B cell (primary cell): ENCODE results near the gene CRK. TPM values are rescaled to one million over a fixed set of nuclear protein-coding genes. Genes with fewer than 3 reads are reported as not detected.

Experiments used
- ATAC-seq: fragments of 200-7000 bp; cut with Tn5 transposase; one replicate; pipeline ENCODE4 v1.10.0; 2021; ENCODE audit warnings: low read depth, mild to moderate bottlenecking, moderate number of reproducible peaks, moderate library complexity
- CTCF ChIA-PET: fragments of 350-600 bp; sonication (Branson Sonifier 250); formaldehyde crosslinking; loops from one replicate; lab custom pipeline; 2021; ENCODE audit warnings: antibody characterized with exemption, inconsistent platforms; lab: Charles Lee
- POLR2A ChIA-PET: fragments of 350-600 bp; sonication (Branson Sonifier 250); formaldehyde crosslinking; loops from one replicate; lab custom pipeline; 2021; ENCODE audit warnings: antibody characterized with exemption; lab: Charles Lee
- DNase-seq: peaks from one replicate; pipeline ENCODE4 v3.0.0; 2013
- H2AFZ ChIP-seq: 2 replicates; pipeline ENCODE4 v1.6.1; 2012; ENCODE audit warnings: mild to moderate bottlenecking, low read depth, low read length; ENCODE audit not compliant: insufficient read depth, poor library complexity, severe bottlenecking
- H3K27ac ChIP-seq, 2 donors: 1 replicate in 1 of 2; 2 replicates in 1 of 2; pipeline ENCODE4 v1.5.1; 2012 to 2013; ENCODE audit warnings: low read length in 2 of 2, mild to moderate bottlenecking in 2 of 2, moderate library complexity in 1 of 2
- H3K27me3 ChIP-seq, 4 experiments: fragments of 200-600 bp in 1 of 4; sonication (generic) in 1 of 4; replicated peaks in 1 of 4; 1 replicate in 2 of 4; 2 replicates in 2 of 4; pipeline versions ENCODE4 v1.6.1 to v1.7.0; 2013 to 2016; ENCODE audit warnings: low read length in 3 of 4, mild to moderate bottlenecking in 2 of 4, mixed read lengths in 1 of 4, moderate library complexity in 1 of 4; ENCODE audit not compliant: insufficient read depth in 4 of 4, control insufficient read depth in 3 of 4; ENCODE audit errors: control extremely low read depth in 1 of 4
- H3K36me3 ChIP-seq, 2 experiments: replicated peaks in 1 of 2; 1 replicate in 1 of 2; 2 replicates in 1 of 2; pipeline versions ENCODE4 v1.6.1 to v1.7.1; 2013; ENCODE audit warnings: low read length in 1 of 2; ENCODE audit not compliant: insufficient read depth in 2 of 2, control insufficient read depth in 1 of 2; ENCODE audit errors: control extremely low read depth in 1 of 2, extremely low read depth in 1 of 2
- H3K4me1 ChIP-seq, 2 donors: fragments of 200-600 bp in 1 of 2; sonication (generic) in 1 of 2; 1 replicate in 1 of 2; 2 replicates in 1 of 2; pipeline versions ENCODE4 v1.5.1 to v1.6.1; 2013 to 2017; ENCODE audit warnings: low read length in 2 of 2; ENCODE audit not compliant: control insufficient read depth in 2 of 2, insufficient read depth in 2 of 2
- H3K4me2 ChIP-seq: replicated peaks from 2 replicates; pipeline ENCODE3; 2012; ENCODE audit warnings: mild to moderate bottlenecking, low read depth, low read length; ENCODE audit not compliant: poor library complexity, severe bottlenecking
- H3K4me3 ChIP-seq, 5 experiments: fragments of 200-600 bp in 1 of 5; sonication (generic) in 1 of 5; 1 replicate in 3 of 5; 2 replicates in 2 of 5; pipeline versions ENCODE4 v1.5.1 to v1.7.0; 2011 to 2016; ENCODE audit warnings: low read length in 4 of 5, mild to moderate bottlenecking in 4 of 5, low read depth in 2 of 5, control low read depth in 1 of 5, moderate library complexity in 1 of 5; ENCODE audit not compliant: insufficient read depth in 1 of 5; ENCODE audit errors: control extremely low read depth in 1 of 5, extremely low read depth in 1 of 5
- H3K79me2 ChIP-seq: fragments of 200-600 bp; sonication (generic); one replicate; pipeline ENCODE4 v1.6.0; 2016; ENCODE audit warnings: low read length; ENCODE audit not compliant: control insufficient read depth, insufficient read depth
- H3K9ac ChIP-seq: fragments of 200-600 bp; sonication (generic); 2 replicates; pipeline ENCODE4 v1.6.1; 2017; ENCODE audit warnings: mild to moderate bottlenecking, low read length, moderate library complexity
- H3K9me3 ChIP-seq, 3 donors: one replicate each; pipeline versions ENCODE4 v1.6.1 to v1.7.1; 2013; ENCODE audit warnings: low read length in 2 of 3; ENCODE audit not compliant: control insufficient read depth in 2 of 3, insufficient read depth in 1 of 3; ENCODE audit errors: control extremely low read depth in 1 of 3
- H4K20me1 ChIP-seq: 2 replicates; pipeline ENCODE4 v1.6.0; 2012; ENCODE audit warnings: mild to moderate bottlenecking, low read length; ENCODE audit not compliant: insufficient read depth, control insufficient read depth, poor library complexity, severe bottlenecking
- H3K27ac Mint-ChIP-seq: one replicate; pipeline ENCODE4 v1.8.0; 2021; ENCODE audit warnings: mixed read lengths
- H3K27me3 Mint-ChIP-seq: one replicate; pipeline ENCODE4 v1.8.0; 2021; ENCODE audit warnings: mixed read lengths
- H3K4me1 Mint-ChIP-seq: one replicate; pipeline ENCODE4 v1.8.0; 2021; ENCODE audit warnings: mixed read lengths
- H3K4me3 Mint-ChIP-seq: one replicate; pipeline ENCODE4 v1.8.0; 2021; ENCODE audit warnings: mixed read lengths
- H3K9me3 Mint-ChIP-seq: one replicate; pipeline ENCODE4 v1.8.0; 2022; ENCODE audit warnings: mixed read lengths; ENCODE audit not compliant: insufficient read depth
- WGBS: methylation state at CpG from one replicate; pipeline ENCODE4 v1.1.5; 2013; ENCODE audit warnings: missing lambda C conversion rate; ENCODE audit not compliant: insufficient coverage; 5-methylcytosine and 5-hydroxymethylcytosine counted together
- intact Hi-C: fragments of 100-400 bp; cut with micrococcal nuclease; formaldehyde crosslinking; loops from one replicate; pipeline ENCODE4 v1.10.0; 2022
- polyA plus RNA-seq: library from polyadenylated mRNA; depleted of rRNA; stranded (reverse); fragments of >200 nt; gene quantifications from 2 replicates; pipeline ENCODE4 v1.2.3, GENCODE V29; 2012
- total RNA-seq, 2 donors: library from RNA; stranded (reverse); fragments of 120-200 nt in 1 of 2; gene quantifications; 1 replicate in 1 of 2; 2 replicates in 1 of 2; pipeline versions ENCODE4 v1.2.3 to v1.2.4, GENCODE V29; 2013 to 2022
- TF ChIP-seq, protein P1 (sequence below): fragments of 200-600 bp; IDR thresholded peaks from one replicate; pipeline ENCODE4 v1.8.0; 2022; ENCODE audit warnings: antibody characterized with exemption, mild to moderate bottlenecking

CRK gene
- total and polyA plus RNA-seq, 2 donors (not counting 1 experiment from before 2014, with no cell fraction given) = 8.2 to 36.4 TPM

GRCh38 chr17:1462164-1463112 is 6.4 kb upstream of the CRK start:
- H3K27ac ChIP-seq = no peak overlapping the region
- H3K9me3 ChIP-seq = peaks cover 0 to 8% (median 0%) of the 10 kb centered on the region in 3 donors
- ChIA-PET CTCF (interaction anchor here (0.7 to 3.1 kb wide), 9 partner anchors 12 to 100 kb away, joined by 3 to 13 read pairs (median 4); partner anchors contain the start of genes INPP5K and MYO1C), POLR2A (interaction anchor here (0.6 to 1.8 kb wide), 10 partner anchors 12 to 164 kb away, joined by 3 to 12 read pairs (median 6); partner anchors contain the start of genes INPP5K and YWHAE)
- ATAC-seq (no peak), DNase-seq (peak; percentile 24)
- H4K20me1 ChIP-seq = peaks cover 23% of the 10 kb centered on the region
- peak overlapping the region; percentile 66 for H3K4me2 ChIP-seq
- peak overlapping the region; percentile 19 for H3K9ac ChIP-seq
- TF ChIP-seq, protein P1, sequence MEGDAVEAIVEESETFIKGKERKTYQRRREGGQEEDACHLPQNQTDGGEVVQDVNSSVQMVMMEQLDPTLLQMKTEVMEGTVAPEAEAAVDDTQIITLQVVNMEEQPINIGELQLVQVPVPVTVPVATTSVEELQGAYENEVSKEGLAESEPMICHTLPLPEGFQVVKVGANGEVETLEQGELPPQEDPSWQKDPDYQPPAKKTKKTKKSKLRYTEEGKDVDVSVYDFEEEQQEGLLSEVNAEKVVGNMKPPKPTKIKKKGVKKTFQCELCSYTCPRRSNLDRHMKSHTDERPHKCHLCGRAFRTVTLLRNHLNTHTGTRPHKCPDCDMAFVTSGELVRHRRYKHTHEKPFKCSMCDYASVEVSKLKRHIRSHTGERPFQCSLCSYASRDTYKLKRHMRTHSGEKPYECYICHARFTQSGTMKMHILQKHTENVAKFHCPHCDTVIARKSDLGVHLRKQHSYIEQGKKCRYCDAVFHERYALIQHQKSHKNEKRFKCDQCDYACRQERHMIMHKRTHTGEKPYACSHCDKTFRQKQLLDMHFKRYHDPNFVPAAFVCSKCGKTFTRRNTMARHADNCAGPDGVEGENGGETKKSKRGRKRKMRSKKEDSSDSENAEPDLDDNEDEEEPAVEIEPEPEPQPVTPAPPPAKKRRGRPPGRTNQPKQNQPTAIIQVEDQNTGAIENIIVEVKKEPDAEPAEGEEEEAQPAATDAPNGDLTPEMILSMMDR = no peak
- peak overlapping the region; percentile 91 for H3K27ac Mint-ChIP-seq
- no peaks in the 10 kb centered on the region for H3K9me3 Mint-ChIP-seq
- peak overlapping the region in 2 of 5 experiments; percentile 4 to 30 for H3K4me3 ChIP-seq
- H3K27me3 Mint-ChIP-seq = peaks cover 4% of the 10 kb centered on the region
- H2AFZ ChIP-seq = no peak overlapping the region
- peaks cover 20 to 37% of the 10 kb centered on the region in 2 donors for H3K4me1 ChIP-seq
- intact Hi-C loops = loop anchor here (1.0 kb wide), 3 partner anchors 12 to 54 kb away; partner anchors contain the start of gene INPP5K
- 70% methylated on average over 19 of the region's 33 CpGs for WGBS
- H3K4me3 Mint-ChIP-seq = peak overlapping the region; percentile 76
- no peaks in the 10 kb centered on the region for H3K79me2 ChIP-seq
- H3K27me3 ChIP-seq = peaks cover 0 to 2% (median 0%) of the 10 kb centered on the region in 4 experiments
- H3K4me1 Mint-ChIP-seq = peaks cover 29% of the 10 kb centered on the region
- peaks cover 0 to 3% of the 10 kb centered on the region in 2 experiments for H3K36me3 ChIP-seq
